HG03095 (cell line): ENCODE results near the gene A1CF.
"Not testable (repeated sequence)": the region's sequence is repeated elsewhere in the genome, so short reads cannot be mapped to it uniquely, and the experiment has no call there.

ENCODE experiments used
- ATAC-seq: cut with Tn5 transposase; IDR thresholded peaks from one replicate; pipeline ENCODE4 v1.9.1; 2021; ENCODE audit warnings: moderate library complexity; ENCODE audit not compliant: unreplicated experiment

The A1CF gene, protein sequence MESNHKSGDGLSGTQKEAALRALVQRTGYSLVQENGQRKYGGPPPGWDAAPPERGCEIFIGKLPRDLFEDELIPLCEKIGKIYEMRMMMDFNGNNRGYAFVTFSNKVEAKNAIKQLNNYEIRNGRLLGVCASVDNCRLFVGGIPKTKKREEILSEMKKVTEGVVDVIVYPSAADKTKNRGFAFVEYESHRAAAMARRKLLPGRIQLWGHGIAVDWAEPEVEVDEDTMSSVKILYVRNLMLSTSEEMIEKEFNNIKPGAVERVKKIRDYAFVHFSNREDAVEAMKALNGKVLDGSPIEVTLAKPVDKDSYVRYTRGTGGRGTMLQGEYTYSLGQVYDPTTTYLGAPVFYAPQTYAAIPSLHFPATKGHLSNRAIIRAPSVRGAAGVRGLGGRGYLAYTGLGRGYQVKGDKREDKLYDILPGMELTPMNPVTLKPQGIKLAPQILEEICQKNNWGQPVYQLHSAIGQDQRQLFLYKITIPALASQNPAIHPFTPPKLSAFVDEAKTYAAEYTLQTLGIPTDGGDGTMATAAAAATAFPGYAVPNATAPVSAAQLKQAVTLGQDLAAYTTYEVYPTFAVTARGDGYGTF

DNA sequence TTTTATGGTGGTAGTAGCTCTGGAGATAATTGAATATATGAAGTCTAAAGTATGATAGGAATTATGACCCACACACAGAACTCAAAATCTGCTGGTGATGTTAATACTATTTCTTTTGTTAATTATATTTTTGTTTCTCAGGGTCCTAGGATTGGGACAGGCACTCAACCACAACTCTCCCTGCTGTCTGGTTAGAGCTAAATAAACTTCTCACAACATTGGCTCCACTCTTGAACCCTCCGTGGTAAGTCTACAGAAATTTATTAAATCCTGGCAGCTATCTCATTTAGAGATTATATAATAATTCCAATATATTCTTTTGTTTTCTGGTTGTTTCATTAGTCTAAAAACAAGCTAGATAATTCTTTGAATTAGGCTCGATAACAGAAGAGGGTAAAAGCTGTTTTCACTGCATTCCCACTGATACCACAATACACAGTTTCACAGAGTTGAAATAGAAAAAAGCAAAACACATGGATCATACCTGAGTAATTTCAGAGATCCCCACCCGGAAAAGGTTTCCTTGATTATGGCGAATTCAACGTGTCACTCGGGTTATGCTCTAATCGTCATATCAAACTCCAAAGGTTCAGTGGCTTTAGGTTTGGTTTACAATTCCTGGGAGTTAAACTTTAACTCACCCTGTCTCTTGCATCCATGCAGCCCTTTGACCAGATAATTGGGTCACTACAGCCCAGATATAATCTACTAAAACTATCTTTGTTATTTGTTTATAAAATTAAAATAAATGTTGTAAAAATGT, at the start of gene A1CF:
Gene A1CF (minus strand): TSS at position 531 of the 763 bp plus-strand sequence. CDS start 25,687 bp downstream, outside the sequence.
- ATAC-seq, result no peak

DNA sequence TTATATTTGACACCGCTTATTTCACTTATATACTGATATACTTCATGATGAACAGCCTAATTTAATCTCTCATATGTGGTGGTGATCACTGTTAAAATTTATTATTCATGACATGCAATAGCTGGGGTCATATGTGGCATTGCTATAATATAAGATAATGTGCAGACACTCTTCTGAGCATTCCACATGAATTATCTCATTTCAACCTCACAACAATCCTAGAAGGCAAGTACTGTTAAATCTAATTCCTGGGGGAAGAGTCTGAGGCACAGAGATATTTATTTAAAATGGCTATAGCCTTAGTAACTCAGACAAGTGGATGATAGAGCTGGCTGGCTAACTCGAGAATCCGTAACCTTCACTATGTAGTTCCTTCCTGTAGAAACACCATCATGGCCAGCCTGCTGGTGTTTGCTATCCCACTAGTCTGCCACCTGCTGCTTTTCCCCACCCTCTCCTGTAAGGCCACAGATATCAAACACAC, 46.6 kb upstream of the A1CF start:
- no peak for ATAC-seq

DNA sequence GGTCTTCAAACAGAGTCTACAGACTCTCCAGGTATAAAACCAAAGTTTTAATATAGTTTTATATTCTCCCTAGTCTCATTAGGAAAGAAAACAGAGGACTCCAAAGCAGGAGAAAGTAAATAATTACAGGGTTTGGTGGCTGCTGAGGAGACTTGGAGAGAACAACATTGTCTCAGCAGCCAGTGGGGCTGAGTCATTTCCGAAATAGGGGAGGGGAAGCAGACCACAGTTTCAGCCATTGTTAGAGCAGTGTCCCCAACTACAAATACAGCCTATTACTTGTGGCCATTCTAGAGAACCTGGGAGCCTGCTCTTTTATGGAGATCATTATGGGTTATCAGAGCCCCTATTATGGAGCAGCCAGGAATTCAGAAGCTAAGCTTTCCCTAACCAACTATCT, 44.2 kb upstream of the A1CF start:
- ATAC-seq, result no peak

DNA sequence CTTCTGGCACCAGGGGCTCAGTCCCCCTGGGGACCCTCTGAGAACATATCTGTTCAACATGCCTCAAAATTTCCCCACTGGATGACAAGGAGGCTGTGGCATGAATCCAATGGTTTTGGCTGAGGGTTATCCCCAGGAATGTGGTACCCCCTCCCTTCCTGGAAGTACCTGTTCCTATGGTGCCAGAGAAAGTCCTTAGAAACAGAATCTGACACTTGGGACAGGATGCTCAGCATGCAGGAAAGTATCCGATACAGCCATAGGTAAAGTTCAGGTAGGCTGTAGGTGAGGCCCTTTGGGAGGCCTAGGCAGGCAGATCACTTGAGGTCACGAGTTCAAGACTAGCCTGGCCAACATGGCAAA, 42.7 kb upstream of the A1CF start:
- ATAC-seq, result no peak

DNA sequence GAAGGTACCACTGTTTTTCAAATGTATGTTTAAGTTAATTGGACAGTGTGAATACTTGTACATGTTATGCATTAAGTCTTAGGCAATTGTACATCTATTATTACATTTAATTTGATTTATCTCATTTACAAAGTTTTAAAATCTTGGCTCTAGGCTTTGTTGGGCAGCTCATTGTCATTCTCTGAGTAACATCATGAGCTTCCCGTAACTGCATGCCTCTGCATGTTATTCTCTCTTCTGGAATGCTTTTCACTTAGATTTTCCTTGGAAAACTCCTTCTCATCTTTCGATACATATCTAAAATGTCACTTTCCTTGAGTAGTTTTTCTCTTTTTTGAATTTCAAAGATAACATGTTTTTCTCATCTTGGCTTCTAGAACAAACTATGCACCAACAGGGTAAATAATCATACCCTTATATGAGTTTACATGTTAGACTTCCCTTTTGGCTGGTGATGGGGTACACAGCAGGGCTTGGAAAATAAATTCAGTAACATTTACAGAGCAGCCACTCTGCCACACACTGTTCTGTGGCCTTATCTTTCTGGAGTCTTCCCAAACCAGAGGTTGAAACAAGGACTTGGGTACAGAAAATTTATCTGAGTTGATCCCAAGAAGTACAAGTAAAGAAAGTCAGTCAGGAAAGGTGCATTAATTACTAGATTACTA, 42.2 kb upstream of the A1CF start:
- no peak for ATAC-seq

DNA sequence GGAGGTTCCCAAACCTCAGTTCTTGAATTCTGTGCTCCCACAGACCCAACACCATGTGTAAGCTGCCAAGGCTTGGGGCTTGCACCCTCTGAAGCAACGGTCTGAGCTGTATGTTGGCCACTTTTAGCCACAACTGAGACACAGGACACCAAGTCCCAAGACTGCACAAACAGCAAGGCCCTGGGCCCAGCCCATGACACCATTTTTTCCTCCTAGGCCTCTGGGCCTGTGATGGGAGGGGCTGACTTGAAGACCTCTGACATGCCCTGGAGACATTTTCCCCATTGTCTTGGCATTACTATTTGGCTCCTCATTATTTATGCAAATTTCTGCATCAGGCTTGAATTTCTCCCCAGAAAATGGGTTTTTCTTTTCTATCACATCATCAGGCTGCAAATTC, 38.0 kb upstream of the A1CF start:
- ATAC-seq, result not testable (repeated sequence)

DNA sequence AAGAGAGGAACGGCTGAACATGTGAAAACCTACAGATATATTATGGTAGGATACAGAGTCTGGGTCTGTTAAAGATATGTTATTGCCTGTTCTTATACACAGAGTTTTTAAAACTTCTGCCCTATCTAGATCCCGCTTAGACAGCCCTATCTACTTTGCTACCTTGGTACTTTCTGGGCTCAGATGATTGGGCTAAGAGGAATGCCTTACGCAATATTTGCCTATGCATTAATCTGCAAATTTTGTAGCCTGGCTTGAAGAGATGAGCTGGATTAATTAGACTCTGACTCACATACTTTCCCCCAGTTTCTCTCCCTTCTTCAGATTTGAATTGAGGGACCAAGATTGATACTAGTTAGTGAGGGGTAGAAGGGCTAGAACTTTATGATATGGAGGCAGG, 33.6 kb upstream of the A1CF start:
- no peak for ATAC-seq

DNA sequence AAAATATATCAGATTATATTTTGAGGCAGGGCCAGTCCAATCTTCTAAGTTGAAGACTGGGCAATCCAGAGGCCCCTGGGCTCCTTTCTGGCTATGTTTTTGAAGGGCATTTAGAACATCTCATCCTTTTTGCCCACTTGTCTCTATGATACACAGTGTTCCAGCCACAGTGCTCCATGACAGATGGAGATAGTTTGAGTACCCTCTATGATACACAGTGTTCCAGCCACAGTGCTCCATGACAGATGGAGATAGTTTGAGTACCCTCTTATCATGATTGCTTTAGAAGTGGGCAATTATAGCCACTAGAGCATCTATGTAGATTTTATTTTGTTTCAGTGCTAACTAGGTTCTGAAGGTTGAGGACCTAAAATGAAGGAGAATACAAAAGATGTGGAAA, 33.1 kb upstream of the A1CF start:
- ATAC-seq, result no peak

DNA sequence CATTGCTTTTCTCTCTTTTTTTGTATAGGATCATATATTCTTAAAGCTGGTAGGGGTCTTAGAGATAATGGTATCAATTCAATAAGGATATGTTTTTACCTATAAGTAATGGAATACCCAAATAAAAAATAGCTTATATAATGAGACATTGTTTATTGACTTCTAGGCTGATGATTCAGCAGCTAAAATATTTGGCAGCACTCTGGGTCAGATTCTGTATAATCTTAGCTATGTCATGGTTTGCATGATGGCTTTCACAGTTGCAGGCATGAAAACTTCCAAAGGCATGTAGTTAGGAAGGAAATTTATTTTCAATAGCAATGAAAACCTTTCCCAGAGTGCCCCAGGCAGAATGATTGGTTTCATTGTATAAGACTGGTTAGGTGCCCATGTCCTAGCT, 32.1 kb upstream of the A1CF start:
- ATAC-seq, result no peak

DNA sequence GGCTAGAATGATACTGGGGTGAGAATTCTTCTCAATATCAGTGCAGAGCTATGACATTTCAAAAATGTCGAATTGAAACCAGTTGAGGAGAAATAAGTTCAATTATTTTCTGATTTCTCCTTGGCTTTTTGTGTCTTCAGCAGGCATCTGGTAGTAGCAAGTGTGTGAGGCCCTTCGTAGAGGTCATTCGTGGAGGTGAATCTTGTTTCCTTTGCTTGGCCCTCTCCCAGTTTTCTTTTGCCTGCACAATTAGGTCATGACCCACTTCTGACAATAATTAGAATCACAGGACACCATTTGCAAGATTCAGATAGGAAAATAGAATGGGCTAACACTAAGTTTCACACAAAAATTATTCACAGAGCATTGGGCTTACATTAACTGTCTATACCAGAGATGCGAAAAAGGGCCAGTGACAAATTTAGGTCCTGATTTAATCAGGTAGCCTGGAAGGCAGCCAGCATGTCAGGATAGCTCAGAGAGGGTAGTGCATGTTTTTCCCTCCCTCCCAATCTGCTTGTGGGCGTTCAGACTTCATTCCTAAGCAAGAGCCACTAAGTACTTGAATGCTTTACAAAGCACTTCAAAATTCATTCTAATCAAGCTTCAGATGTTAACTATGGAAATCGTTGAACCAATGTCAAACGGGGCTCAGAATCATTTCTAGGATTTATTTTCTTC, 24.0 kb upstream of the A1CF start:
- no peak for ATAC-seq

DNA sequence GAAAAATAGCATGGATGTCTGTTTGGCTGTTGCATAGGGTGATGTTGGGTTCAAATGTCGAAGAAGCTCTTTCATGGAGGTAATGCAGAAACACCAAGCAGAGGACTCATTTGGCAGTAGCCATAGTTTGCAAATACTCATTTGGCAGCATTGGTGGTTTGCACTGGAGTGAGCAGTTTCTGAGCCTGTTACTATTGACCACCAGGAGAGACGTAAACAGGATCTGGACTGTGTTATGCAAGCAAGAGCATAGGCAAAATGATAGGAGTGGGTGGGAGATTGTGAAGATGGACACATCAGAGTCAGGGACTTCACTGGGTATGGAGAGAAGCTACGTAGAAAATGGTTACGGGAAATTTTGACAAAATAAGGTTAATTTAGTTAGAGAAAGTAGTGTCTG, 22.9 kb upstream of the A1CF start:
- ATAC-seq, result no peak

DNA sequence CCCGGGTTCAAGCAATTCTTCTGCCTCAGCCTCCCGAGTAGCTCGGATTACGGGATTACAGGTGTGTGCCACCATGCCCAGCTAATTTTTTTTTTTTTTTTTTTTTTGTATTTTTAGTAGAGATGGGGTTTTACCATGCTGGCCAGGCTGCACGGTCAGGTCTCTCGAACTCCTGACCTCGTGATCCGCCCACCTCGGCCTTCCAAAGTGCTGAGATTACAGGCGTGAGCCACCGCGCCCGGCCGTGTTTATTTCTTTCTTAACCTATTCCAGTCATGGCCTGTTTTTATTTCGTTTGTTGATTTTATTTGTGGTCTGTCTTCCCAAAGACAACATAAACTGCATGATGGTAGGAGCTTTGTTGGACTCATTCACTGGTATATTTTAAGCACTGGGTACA, 20.4 kb upstream of the A1CF start:
- not testable (repeated sequence) for ATAC-seq

DNA sequence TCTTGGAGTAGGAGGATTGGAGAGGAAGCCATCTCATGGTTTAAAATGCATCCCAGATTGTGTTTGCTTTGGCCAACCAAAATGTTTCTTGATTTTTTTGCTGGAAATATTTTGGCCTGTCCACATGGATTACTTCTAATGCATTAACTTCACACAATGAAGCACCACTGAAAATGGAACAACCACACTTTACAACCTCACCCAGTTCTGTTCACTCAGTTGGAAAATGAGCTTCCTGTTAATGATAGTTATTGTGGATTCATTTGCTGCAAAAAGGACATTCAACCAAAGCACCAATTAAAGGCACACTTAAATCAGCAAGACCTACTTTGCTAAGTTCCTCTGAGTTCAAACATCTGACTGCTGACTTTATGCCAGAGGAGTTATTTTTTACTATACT, 11.3 kb upstream of the A1CF start:
- ATAC-seq, result no peak

DNA sequence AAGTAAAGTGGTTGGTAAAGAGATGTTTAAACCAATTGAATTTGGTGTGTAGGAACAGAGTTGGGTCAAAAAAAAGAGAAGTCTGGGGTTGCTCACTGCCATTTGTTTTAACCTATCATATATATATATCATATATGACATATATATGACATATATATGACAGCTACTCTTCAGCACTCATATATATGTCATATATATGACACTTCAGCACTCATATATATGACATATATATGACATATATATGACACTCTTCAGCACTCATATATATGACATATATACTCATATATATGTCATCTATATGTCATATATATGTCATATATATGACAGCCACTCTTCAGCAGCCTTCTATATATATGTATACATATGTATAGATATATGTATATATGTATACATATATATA, 8.9 kb upstream of the A1CF start:
- no peak for ATAC-seq

DNA sequence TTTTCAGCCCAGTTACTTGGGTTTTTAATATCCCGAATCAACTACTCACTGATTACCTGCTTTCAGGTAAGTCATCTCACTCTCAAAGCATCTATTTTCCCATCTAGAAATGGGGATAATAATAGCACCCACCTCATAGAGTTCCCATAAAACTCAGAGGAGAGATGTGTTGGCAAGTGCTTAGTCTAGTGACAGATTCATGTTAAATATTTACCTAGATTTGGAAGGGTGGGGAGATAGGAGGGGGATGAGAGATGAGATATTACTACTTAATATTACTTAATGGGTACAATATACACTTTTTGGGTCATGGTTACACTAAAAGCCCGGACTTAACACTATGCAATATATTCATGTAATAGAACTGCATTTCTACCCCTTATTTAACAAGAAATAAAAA, 7.0 kb upstream of the A1CF start:
- no peak for ATAC-seq

DNA sequence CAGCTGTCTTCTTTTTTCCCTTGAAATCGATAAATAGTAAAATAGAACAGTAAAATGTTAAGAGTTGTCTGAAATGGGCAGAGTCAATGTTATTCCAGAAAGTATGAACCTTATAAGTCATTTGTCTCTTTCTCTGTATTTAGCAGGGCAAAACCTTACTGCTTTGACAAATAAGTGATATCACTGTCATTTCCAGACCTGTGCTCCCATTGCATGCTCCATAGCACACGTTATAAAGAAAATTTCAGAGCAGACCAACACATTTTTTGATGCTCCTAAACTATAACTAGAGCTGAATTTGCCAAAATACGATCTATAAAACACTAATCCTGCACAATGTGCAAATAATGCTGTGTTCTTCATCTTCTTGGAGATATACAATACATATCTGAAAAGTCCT, 1.1 kb downstream of the A1CF start:
- no peak for ATAC-seq

DNA sequence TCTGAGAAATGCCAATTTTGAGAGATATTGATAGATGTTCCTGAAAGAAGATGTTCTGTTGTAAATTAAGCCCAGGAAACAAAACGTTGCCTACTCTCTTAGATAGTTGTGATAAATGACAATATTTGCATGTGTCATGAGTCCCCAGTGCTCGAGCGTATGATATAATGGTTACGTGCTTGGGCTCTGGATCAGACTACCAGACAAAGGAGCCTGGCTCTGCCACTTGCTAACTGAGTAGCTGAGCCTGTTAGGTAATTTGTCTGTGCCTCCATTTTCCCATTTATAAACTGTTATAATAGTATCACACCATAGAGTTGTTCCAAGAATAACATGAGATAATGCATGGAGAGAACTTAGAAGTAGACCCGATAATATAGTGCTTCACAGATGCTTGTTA, 1.8 kb downstream of the A1CF start:
- ATAC-seq, result no peak

DNA sequence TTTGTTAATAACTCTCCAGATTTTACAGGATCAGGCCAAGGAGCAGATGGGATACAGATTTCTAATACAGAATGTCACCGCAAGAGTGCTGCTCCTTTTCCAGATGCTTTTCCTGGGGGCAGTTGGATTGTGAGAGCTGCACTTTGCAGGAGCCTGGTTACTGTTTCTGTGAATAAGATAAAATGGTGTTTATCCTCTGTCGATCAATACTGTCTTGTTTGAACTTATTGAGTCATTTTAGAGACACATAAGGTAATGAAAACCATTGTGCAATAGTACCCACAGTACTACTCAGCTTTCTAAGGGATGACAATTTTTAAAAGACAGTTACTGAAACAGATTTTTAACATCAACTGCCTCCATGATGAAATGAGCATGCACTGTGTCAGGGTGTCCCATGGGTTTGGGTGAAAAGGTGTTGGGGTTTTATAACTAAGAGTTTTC, 2.9 kb downstream of the A1CF start:
- no peak for ATAC-seq

DNA sequence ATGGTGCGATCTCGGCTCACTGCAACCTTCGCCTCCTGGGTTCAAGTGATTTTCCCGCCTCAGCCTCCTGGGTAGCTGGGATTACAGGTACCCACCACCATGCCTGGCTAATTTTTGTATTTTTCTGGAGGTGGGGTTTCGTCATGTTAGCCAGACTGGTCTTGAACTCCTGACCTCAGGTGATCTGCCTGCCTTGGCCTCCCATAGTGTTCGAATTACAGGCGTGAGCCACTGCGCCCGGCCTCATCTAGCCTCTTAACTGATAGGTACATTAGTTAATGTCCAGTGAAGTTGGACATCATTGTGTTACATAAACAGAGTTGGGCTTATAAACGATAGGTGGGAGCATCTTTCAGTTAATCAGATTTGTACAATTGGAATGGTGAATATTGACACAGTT, 4.4 kb downstream of the A1CF start:
- not testable (repeated sequence) for ATAC-seq

DNA sequence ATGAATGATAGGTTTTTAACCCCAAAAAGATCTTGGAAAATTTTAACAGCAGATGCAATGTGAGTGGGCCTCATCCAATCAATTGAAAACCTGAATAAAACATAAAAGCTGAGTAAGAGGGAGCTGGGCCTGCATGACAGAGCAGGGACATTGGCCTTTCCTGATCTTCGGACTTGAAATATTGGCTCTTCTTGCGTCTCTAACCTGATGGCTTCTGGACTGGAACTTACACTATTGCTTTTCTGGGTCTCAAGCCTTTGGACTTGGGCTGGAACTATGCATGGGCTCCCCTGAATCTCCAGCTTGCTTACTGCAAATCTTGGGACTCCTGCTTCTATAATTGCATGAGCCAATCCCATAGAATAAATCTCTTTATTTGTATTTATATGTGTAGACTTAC, 9.0 kb downstream of the A1CF start:
- no peak for ATAC-seq

DNA sequence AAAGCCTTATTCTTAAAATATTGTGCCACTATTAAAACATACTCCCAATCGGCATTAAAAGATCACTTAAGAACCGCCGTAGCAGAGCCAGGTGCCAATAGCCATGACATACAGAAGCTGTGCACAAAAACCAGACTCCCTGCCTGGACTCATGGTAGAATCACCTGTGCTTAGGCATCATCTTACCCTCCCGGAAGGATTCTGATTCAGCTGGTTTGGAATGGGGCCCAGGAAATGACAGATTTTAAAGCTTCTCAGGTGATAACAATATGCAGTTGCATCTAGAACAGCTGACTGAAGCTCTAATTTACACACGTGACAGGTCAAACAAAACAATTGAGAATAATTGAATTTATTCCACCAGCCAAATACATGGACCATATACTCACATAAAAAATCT, 10.7 kb downstream of the A1CF start:
- ATAC-seq, result no peak
